Activated CD8-positive, alpha-beta memory T cell treated with anti-CD3 and anti-CD28 coated beads for 48 hours (primary cell): Measurements from ENCODE around the gene PPFIA4.
"Not testable (repeated sequence)": the region's sequence is repeated elsewhere in the genome, so short reads cannot be mapped to it uniquely, and the experiment has no call there.

Experiments used
- DNase-seq, 3 experiments: peaks; one replicate each; pipeline ENCODE4 v3.0.0-alpha.2; 2020; ENCODE audit warnings: low read depth in 2 of 3, low spot score in 2 of 3

PPFIA4 gene

DNA sequence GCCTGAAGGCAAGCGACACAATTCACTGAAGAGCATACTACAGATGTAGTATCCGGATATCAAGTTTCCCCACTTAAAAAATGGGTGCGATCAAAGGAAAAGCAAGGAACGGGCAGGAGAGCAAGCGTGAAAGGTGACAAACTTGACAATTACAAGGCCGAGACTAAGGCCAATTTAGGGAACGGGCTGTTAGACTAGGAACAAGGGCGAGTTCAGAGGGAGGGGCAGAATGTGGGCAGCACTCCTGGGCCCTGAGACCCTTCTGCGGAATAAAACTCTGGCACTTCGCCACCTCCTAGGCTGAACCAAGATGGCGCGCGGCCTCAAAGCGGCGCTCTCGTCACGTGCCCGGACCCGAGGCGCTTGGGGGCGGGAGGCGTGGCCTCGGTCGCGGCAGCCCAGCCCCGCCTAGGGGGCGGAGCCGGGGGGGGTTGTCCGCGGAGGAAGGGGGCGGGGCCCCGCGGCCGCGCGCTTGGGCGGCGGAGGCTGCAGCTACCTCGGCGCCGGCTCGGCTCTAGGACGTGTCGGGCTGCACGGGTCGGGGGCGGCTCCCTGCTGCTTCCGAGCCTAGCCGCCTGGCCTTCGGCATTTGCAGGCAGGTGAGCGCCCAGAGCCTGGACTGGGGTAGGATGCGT, at the start of gene PPFIA4:
TSS of gene PPFIA4 (plus strand) at position 461 of the 635 bp plus-strand sequence. CDS start 12,518 bp downstream, outside the sequence.
- peak; percentile 69 to 85 (median 78) for DNase-seq

DNA sequence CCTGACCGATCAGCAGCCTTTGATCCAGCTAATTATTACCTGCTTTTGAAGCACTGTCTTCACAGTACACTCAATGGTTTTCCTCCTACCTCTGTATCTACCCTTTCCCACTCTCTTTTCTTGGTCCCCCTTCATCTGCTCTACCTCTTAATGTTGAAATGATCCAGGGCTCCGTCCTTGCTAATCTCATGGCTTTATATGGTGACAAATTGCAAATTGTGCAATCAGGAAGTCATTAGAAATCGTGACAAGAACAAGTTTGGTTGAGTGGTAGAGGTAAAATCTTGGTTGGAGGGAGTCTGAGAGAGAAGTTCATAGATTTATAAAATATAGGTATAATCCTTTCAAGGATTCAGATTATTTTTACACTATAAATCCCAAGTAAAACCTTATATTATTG, 49.7 kb upstream of the PPFIA4 start:
- no peak for DNase-seq

DNA sequence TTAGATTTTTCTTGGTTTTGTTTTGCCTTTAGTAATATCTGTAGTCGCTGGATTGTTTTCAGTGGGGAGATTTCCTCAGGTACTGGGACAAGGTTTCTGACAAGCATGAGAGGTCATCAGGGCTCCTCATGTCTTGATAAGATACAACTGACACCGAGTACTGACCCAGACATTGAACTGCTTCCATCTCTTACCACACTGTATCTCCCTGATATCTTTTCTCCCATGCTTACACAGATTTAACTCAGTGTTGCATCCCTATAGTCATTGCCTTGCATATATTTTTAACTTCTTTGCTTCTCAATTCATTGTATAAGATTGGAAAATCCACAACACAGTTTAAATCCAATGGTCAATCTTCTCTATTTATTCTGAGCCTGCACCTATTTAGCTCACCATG, 46.8 kb upstream of the PPFIA4 start:
- DNase-seq, result no peak

DNA sequence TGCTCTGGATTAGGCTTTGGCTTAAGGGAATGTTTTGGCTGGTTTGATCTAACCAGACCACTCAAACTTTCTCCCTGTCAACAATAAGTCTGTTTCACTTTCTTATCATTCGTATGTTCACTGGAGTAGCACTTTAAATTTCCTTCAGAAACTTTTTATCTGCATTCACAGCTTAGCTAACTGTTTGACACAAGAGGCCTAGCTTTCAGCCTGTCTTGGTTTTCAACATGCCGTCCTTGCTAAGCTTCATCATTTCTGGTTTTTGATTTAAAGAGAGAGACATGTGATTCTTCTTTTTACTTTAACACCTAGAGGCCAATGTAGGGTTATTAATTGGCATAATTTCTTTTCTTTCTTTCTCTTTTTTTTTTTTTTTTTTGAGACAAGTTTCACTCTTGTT, 44.4 kb upstream of the PPFIA4 start:
- no peak for DNase-seq

DNA sequence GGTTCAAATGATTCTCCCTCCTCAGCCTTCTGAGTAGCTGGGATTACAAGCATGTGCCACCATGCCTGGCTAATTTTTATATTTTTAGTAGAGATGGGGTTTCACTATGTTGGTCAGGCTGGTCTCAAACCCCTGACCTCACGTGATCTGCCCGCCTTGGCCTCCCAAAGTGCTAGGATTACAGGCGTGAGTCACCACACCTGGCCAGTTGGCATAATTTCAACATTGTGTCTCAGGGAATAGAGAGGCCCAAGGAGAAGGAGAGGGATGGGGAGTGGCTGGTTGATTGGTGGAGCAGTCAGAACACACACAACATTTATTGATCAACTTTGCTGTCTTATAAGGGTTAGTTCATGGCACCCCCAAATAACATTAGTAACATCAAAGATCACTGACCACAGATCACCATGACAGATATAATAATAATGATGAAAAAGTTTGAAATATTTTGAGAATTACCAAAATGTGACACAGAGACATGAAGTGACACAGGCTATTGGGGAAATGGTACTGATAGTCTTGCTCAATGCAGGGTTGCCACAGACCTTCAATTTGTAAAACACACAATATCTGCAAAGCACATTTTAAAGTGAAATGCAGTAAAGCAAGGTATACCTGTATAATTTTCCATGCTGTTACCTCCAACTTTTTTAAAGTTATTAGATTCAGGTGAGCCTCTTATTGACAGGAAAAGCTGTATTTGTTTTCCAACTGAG, 43.4 kb upstream of the PPFIA4 start:
- no peak for DNase-seq

DNA sequence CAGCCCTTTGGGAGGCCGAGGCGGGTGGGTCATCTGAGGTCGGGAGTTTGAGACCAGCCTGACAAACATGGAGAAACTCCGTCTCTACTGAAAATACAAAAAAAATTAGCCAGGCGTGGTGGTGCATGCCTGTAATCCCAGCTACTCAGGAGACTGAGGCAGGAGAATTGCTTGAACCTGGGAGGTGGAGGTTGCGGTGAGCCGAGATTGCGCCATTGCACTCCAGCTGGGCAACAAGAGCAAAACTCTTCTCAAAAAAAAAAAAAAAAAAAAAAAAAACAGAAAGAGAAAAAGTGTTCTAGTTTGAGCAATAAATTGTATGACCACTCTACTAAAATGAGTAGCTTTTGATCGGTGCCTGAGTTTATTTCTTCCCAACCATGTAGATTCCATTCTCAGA, 40.2 kb upstream of the PPFIA4 start:
- not testable (repeated sequence) for DNase-seq

DNA sequence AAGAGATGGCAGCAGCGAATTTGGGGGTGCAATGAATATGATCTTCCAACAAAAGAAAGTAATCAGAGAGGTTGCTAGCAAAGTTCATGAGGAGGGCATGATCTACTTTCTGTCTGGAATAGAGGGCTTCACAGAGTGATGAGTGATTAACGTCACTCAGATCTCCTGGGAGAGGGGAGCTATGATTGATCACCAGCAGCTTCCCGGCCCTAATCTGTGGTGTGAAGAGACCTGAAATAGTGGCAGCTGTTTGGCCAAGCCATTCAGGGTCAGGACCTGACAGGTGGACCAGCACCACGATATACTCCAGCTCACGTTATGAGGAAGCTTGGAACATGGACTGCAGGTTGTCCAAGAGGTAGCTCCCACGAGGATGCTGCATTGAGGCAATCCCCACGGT, 39.0 kb upstream of the PPFIA4 start:
- DNase-seq, result no peak

DNA sequence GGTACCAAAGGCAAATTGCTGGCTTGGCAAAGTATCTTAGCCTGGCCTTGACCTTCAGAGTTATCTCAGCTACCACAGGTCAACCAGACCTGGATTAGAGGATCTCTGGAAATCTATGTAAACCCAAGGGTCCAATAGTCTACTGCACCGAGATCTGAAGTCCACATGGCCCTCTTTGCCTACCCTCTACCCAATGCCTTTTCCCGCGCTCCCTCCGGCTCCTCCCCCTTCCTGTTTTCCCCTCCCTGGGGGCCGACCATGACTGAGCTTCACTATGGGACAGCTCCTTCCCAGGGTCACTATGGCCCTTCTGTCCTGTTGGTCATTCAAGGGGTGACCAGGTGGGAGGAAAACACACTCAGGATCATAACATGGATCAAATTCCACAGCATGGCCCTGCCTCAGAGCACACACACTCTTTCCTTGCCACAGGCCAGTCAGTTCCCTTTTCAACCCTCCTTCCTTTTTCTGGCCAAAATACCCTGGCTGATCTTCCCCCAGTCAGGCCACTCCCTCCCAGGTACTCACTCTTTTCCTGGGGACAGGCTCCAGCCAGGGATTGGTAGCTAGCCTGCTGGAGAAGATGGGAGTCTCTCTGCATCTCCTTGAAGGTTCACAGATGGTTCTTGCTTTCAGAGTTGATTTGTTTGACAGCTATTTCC, 38.2 kb upstream of the PPFIA4 start:
- no peak for DNase-seq

DNA sequence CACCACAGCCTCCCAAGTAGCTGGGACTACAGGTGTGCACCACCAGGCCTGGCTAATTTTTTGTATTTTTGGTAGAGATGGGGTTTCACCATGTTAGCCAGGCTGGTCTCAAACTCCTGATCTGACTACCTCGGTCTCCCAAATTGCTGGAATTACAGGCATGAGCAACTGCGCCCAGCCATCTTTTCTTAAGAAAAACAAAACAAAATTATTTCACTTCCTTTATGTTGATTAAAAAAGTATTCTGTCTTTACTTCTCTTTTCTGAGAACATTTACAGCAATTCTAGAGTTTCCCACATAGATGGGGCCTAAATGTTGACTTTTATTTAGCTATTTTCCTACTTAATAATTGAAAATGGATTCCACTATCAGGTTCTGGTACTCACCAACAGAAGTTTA, 36.4 kb upstream of the PPFIA4 start:
- no peak for DNase-seq

DNA sequence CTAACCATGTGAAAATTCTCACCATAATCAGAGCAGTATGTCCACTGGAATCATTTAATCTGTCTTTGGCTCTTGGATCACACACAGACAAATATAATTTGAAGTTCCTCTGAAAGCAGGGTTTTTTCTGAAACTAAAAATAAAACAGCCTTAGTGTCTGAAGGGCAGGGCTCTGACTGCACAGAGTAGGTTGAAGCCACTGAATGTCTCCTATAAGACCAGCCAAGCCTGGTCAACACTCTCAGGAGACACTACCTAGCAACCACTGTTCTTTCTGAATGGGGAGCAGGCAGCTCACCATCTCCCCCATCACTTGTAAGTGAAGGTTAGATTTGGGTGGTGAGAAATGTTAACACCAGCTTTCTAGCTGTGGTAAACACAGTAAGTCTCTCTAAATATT, 35.2 kb upstream of the PPFIA4 start:
- no peak for DNase-seq

DNA sequence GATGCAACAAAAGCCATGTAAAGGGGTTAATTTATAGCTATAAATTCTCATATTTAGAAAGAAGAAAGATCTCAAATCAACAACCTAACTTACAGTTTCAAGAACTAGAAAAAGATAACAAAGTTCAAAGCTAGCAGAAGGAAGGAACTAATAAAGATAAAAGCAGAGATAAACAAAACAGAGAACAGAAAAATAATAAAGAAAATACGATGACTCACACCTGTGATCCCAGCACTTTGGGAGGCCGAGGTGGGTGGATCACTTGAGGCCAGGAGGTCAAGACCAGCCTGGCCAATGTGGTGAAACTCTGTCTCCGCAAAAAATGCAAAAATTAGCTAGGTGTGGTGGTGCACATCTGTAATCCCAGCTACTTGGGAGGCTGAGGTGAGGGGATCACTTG, 31.5 kb upstream of the PPFIA4 start:
- DNase-seq, result no peak

DNA sequence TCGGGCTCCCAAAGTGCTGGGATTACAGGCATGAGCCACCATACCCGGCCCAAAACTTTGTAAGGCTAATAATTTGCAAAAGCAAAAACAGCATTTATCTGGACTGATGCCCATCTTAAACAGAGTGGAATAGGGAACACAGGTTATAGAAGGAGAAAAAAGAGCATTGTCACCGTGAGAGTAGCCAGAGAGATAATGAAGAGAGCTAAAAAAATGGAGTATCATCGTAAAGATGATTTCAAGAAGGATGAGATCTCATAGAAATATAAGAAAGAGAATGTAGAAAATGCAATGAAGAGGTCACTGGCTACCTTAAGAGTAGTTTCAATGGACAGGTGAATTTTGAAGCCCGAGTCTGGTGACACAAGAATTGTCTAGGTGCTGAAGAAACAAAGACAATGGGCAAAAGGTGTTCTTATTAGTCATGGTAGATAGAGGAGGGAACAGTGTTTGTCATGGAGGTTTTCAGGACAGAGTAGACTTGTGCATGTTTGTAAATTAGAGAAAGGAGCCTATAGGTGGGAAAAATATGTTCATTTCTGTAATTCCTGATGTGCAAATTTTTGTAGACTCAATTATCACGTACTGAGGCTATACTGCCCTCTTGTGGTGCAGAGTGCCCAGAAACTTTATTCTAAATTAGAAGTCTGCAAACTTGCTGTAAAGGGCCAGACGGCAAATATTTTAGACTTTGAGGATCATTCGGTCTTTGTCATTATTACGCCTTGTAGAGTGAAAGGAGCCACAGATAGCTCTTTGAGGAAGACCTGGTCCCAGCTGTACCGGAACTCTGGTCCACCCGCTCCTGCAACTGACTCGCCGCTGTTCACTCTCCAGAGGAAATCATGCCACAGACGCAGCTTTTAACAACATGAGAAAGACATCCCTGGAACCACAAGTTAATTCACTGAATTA, 27.2 kb upstream of the PPFIA4 start:
- DNase-seq, result peak in 1 of 3 experiments; percentile 41

DNA sequence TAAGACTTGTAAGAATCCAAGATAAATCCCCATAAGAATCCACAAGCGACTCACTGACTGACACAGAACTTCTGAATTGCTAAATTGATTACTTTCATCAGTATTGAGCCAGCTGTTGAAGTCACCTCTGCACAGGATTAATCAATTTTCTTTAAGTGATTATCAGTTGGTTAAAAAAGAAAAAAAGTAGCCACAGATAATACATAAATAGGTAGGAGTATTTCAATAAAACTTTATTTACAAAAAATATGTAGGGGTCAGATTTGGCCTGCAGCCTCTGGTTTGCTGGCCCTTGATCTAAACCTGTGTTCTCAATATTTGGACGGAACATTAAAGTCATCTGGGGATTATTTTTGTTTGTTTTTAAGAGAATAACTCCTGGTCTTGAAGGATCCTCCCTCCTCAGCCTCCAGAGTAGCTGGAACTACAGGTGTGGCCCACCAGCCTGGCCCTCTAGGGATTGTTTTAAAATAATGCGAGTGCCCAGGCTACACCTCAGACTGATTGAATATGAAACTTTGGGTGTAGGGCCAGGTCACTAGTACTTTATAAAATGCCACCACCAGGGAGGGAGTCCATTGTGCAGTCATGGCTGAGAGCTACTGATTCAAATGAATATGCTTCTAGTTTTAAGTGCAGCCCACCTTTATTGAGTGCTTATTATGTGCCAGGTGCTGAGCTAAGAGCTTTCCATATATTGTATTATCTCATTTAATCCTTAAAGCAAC, 25.9 kb upstream of the PPFIA4 start:
- no peak for DNase-seq

DNA sequence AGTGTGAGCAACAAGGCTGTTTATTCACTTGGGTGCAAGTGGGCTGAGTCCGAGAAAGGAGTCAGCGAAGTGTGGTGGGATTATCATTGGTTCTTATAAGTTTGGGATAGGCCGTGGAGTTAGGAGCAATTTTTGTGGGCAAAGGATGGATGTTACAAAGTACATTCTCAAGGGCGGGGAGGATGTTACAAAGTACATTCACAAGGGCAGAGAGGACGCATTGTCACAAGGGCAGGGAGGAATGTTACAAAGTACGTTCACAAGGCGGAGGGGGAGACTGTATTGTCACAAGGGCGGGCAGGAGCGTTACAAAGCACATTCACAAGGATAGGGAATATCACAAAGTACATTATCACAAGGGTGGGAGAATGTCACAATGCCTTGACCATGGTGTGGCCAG, 24.3 kb upstream of the PPFIA4 start:
- no peak for DNase-seq

DNA sequence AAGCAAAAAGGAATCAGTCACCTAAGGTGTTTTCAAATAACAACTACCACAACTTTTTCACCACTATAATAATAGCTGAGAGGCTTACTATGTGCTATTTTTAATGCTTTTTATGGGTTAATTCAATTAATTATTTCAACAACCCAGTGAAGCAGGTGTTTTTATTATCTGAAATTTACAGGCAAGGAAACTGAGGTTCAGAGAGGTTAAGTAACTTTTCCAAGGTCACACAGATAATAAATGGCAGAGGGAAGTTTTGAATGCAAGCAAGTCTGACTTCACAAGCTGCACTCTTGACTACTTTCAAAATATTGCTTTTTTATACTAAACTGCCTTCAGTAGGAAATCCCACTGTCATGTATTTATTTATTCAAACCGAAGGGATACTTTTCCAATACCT, 23.3 kb upstream of the PPFIA4 start:
- no peak for DNase-seq

DNA sequence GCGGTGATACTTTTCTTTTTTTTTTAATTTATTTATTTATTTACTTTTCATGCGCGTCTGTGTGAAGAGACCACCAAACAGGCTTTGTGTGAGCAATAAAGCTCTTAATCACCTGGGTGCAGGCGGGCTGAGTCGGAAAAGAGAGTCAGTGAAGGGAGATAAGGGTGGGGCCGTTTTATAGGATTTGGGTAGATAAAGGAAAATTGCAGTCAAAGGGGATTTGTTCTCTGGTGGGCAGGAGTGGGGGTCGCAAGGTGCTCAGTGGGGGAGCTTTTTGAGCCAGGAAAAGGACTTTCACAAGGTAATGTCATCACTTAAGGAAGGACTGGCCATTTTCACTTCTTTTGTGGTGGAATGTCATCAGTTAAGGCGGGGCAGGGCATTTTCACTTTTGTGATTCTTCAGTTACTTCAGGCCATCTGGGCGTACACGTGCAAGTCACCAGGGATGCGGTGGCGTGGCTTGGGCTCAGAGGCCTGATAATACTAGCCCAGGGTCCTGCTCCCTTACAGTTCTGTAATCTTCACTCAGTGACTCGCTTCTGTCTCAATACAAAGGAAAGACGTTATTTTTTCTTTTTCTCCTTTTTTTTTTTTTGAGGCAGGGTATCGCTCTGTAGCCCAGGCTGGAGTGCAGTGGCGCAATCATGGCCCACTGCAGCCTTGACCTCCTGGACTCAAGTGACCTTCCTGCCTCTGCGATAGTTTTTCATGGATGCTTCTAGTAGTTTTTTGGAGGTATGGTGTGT, 20.7 kb upstream of the PPFIA4 start:
- DNase-seq, result not testable (repeated sequence)

DNA sequence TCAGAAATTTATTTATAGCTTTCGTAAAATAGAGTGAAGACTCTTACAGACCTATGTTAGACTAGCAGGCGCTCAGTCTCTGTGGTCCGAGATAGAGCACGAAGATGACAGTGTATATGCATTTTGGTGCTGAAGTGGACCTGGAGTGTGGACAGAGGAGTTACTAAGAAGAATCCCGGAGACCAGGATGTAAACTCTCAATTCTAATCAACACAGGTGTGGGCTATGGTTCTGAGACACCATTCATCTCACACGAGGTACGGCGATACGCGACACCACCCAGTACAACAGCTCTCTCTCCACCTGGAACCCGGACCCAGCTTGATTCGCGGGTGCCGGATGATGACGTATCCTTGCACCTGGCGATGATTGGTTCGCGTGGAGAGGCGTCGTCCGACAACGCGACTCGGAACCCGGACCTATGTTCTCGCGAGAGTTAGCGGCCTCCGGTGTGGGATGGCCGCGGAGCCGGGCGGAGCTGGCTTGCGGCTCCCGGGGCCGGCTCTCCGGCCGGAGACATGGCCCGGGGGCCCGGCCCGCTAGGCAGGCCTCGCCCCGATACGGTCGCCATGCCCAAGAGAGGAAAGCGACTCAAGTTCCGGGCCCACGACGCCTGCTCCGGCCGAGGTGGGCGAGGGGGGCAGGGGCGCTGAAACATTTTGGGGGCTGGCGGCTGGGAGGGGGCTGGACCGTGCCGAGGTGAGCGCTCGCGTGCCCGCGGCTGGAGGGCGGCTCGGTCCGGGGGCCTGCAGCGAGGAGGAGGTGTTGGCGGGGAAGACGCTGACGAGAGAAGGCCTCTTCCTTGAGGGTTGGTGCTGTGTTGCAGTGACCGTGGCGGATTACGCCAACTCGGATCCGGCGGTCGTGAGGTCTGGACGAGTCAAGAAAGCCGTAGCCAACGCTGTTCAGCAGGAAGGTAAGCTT, 19.1 kb upstream of the PPFIA4 start, which contains the start of gene TMEM183A:
TSS of gene TMEM183A (plus strand) at position 427 of the 924 bp plus-strand sequence. CDS start at position 519, 92 bp downstream.
- peak; percentile 76 to 90 (median 84) for DNase-seq

DNA sequence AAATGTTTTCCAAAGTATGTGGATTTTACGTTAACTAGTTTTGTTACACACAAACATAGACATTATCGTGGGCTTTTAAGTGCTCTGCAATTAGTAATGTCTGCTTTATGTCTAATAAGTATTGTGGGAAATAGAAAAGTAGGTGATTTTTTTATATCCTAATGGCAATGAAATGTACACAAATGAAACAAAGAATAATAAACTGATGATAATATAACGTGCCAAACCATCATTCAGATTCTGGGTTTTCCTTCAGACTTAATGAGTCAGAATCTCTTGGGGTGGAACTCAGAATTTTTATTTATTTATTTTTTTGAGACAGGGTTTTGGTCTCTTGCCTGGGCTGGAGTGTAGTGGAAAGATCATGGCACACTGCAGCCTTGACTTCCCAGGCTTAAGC, 17.1 kb upstream of the PPFIA4 start:
- no peak for DNase-seq

DNA sequence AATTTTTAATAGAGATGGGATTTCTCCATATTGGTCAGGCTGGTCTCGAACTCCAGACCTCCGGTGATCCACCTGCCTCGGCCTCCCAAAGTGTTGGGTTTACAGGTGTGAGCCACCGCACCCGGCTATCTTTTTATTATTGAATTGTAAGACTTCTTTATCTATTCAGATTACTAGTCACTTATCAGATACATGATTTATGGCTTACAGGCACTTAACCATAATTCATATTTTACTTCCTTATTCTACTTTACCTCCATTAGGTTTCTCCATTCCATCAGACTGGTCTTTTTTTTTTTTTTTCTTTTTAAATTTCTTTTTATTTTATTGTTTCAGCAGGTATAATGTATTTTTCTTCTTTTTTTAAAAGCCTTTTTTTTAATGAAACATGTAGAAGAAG, 14.7 kb upstream of the PPFIA4 start:
- no peak for DNase-seq
